ENCODE results near the gene PPP6R2.

DNA sequence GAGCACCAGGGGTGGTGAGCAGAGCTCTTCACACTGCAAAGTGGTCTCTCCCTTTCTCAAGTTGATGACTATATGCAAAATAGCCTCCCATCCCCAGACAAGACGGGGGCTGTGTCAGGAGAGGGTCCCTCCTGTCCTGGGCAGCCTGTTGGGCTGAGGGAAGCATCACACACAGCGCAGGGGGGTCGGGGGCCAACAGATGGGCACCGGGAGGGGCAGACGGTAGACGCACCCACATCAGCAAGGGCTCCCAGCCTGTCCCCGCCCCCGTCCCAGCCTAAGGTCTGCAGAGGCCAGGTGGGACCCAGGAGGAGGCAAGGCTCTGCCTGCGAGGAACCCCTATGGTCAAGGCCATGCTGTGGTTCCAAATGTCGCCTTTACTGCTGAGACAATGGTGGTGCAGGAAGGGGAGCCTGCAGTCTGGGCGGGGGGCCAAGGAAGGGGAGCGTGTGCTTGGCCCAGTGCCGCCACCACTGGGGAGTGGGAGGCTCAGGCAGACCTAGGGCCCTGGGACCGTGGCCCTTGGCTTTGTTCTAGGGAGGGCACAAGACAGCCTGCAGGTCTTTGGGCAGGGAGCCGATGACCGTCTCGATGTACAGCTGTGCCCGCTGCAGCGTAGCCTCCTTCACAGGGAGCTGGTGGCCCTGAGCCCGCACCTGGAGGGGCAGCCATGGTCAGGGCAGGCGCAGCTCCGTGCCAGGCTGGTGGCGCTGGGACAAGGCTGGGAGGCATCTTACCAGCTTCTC, 31.3 kb upstream of the PPP6R2 start:
- no peak for TF ChIP-seq GATA2 (IDR thresholded peaks at IDR 0.05; ENCODE audit: low read depth, low read length)
- no peak for TF ChIP-seq GATA3 (IDR thresholded peaks at IDR 0.05; ENCODE audit: low read depth, low read length)

Measured in SH-SY5Y (cell line).